ENCODE data around the gene AHCYL2. TPM values are rescaled to one million over a fixed set of nuclear protein-coding genes. Genes with fewer than 3 reads are reported as not detected.

The AHCYL2 gene
- total RNA-seq, 1 experiment from 2014 or later = 25.6 TPM

GRCh38 chr7:129388333-129389098, 163.7 kb downstream of the AHCYL2 start:
- Mint-ChIP-seq H3K4me1 (peaks cover 37% of the 10 kb centered on the region), H3K36me3 (no peaks in the 10 kb centered on the region), H3K9me3 (no peaks in the 10 kb centered on the region), H3K27ac (no peak overlapping the region), H3K4me3 (no peak overlapping the region), H3K27me3 (ENCODE audit: low read depth) (no peaks in the 10 kb centered on the region)
- ATAC-seq = no peak
- POLR2A ChIA-PET = interaction anchor here (1.4 kb wide), 1 partner anchor 45 kb away, joined by 5 read pairs; the partner anchor contains the start of gene STRIP2
- CTCF ChIA-PET = interaction anchor here (0.8 to 2.1 kb wide), 12 partner anchors 8 to 178 kb away, joined by 3 to 15 read pairs (median 6); partner anchors contain the start of genes AHCYL2 and STRIP2
- no peak for DNase-seq (ENCODE audit: low spot score)
- TF ChIP-seq JAZF1 (CRISPR knock-in tag; IDR thresholded peaks at IDR 0.05) (no peak), FOXK1 (CRISPR knock-in tag; IDR thresholded peaks at IDR 0.05) (no peak), HMGXB4 (CRISPR knock-in tag; IDR thresholded peaks at IDR 0.05) (no peak), GTF2I (CRISPR knock-in tag; conservative IDR thresholded peaks at IDR 0.05) (no peak), CREM (CRISPR knock-in tag; IDR thresholded peaks at IDR 0.05) (no peak), MXD4 (CRISPR knock-in tag; IDR thresholded peaks at IDR 0.05; ENCODE audit: borderline replicate concordance) (no peak), ZNF671 (CRISPR knock-in tag; IDR thresholded peaks at IDR 0.05) (no peak), NFYB (CRISPR knock-in tag; conservative IDR thresholded peaks at IDR 0.05; ENCODE audit: low read depth) (no peak), FOXJ3 (CRISPR knock-in tag; IDR thresholded peaks at IDR 0.05; ENCODE audit: borderline replicate concordance) (no peak)
- TF ChIP-seq, protein P1, sequence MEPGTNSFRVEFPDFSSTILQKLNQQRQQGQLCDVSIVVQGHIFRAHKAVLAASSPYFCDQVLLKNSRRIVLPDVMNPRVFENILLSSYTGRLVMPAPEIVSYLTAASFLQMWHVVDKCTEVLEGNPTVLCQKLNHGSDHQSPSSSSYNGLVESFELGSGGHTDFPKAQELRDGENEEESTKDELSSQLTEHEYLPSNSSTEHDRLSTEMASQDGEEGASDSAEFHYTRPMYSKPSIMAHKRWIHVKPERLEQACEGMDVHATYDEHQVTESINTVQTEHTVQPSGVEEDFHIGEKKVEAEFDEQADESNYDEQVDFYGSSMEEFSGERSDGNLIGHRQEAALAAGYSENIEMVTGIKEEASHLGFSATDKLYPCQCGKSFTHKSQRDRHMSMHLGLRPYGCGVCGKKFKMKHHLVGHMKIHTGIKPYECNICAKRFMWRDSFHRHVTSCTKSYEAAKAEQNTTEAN (CRISPR knock-in tag; IDR thresholded peaks at IDR 0.05) = no peak
- TF ChIP-seq, protein P2, sequence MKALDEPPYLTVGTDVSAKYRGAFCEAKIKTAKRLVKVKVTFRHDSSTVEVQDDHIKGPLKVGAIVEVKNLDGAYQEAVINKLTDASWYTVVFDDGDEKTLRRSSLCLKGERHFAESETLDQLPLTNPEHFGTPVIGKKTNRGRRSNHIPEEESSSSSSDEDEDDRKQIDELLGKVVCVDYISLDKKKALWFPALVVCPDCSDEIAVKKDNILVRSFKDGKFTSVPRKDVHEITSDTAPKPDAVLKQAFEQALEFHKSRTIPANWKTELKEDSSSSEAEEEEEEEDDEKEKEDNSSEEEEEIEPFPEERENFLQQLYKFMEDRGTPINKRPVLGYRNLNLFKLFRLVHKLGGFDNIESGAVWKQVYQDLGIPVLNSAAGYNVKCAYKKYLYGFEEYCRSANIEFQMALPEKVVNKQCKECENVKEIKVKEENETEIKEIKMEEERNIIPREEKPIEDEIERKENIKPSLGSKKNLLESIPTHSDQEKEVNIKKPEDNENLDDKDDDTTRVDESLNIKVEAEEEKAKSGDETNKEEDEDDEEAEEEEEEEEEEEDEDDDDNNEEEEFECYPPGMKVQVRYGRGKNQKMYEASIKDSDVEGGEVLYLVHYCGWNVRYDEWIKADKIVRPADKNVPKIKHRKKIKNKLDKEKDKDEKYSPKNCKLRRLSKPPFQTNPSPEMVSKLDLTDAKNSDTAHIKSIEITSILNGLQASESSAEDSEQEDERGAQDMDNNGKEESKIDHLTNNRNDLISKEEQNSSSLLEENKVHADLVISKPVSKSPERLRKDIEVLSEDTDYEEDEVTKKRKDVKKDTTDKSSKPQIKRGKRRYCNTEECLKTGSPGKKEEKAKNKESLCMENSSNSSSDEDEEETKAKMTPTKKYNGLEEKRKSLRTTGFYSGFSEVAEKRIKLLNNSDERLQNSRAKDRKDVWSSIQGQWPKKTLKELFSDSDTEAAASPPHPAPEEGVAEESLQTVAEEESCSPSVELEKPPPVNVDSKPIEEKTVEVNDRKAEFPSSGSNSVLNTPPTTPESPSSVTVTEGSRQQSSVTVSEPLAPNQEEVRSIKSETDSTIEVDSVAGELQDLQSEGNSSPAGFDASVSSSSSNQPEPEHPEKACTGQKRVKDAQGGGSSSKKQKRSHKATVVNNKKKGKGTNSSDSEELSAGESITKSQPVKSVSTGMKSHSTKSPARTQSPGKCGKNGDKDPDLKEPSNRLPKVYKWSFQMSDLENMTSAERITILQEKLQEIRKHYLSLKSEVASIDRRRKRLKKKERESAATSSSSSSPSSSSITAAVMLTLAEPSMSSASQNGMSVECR (CRISPR knock-in tag; IDR thresholded peaks at IDR 0.05; ENCODE audit: borderline replicate concordance) = no peak

GRCh38 chr7:129389829-129390228, 165.0 kb downstream of the AHCYL2 start:
- ChIA-PET CTCF (interaction anchor here (0.7 to 2.1 kb wide), 7 partner anchors 10 to 171 kb away, joined by 3 to 12 read pairs (median 7); partner anchors contain the start of gene STRIP2), POLR2A (no interaction called here)
- Mint-ChIP-seq H3K36me3 (no peaks in the 10 kb centered on the region), H3K9me3 (no peaks in the 10 kb centered on the region), H3K4me3 (no peak overlapping the region), H3K4me1 (peaks cover 33% of the 10 kb centered on the region), H3K27ac (no peak overlapping the region), H3K27me3 (ENCODE audit: low read depth) (no peaks in the 10 kb centered on the region)
- ATAC-seq = no peak
- DNase-seq (ENCODE audit: low spot score) = no peak
- TF ChIP-seq, protein P2 (CRISPR knock-in tag; IDR thresholded peaks at IDR 0.05; ENCODE audit: borderline replicate concordance) = no peak
- TF ChIP-seq GABPB1 (CRISPR knock-in tag; IDR thresholded peaks at IDR 0.05) = no peak
- TF ChIP-seq EMX1 (CRISPR knock-in tag; IDR thresholded peaks at IDR 0.05) = no peak
- TF ChIP-seq ZNF416 (CRISPR knock-in tag; IDR thresholded peaks at IDR 0.05) = no peak
- no peak for TF ChIP-seq ERG (CRISPR knock-in tag; IDR thresholded peaks at IDR 0.05)
- TF ChIP-seq TP53 (CRISPR knock-in tag; IDR thresholded peaks at IDR 0.05) = no peak
- no peak for TF ChIP-seq RORB (CRISPR knock-in tag; IDR thresholded peaks at IDR 0.05)
- no peak for TF ChIP-seq NFE2L1 (CRISPR knock-in tag; IDR thresholded peaks at IDR 0.05)
- TF ChIP-seq OVOL2 (CRISPR knock-in tag; IDR thresholded peaks at IDR 0.05; ENCODE audit: borderline replicate concordance) = no peak
- no peak for TF ChIP-seq SMAD4 (CRISPR knock-in tag; IDR thresholded peaks at IDR 0.05)
- TF ChIP-seq ZNF138 (CRISPR knock-in tag; conservative IDR thresholded peaks at IDR 0.05) = no peak
- TF ChIP-seq HMGA2 (CRISPR knock-in tag; IDR thresholded peaks at IDR 0.05) = no peak
- no peak for TF ChIP-seq ZBTB21 (CRISPR knock-in tag; IDR thresholded peaks at IDR 0.05; ENCODE audit: borderline replicate concordance)
